ENCODE data around the gene SEL1L3.
"Not testable (repeated sequence)": the region's sequence is repeated elsewhere in the genome, so short reads cannot be mapped to it uniquely, and the experiment has no call there.

Gene SEL1L3

DNA sequence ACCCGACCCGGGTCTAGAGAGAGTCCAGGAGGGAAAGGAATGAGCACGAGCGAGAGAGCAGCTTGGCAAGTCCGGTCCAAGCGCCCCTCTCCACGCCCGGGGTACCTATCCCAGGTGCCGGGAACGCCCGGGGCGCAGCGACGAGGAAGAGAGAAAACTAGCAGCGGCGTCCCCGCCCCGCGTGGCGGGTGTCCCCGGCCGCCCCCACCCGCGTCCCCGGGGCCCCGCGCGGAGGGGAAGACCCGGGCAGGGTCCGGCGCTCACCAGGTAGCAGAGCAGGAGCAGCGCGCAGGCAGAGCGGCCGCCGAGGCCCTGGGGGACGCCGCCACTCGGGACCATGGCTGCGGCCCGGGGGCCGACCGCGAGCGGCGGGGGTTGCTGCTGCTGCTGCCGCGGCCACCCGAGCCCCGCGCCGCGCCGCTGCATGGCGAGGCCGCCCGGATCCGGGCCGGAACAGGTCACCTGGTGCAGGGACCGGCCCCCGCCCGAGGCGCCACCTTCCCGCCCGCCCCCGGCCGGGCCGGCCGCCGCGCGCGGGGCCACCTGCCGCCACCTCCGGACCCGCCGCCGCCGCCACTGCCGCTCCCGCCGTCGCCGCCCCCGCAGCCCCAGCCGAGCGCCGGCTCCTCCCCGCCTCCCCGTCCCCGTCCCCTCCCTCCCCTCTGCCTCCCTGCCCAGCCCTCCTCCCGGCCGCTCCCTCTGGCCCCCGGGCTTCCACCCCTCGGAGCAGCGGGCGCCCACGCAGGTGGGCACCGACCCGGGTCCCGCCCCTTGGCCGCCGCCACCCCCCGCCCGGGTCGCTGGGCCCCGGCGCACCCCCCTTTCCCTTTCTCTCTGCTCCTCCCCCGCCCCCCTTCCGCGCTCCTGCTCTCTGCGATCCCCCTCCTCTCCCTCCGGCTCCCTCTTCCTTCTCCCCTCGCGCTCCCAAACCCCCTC, at the start of gene SEL1L3:
Gene SEL1L3, minus strand, starts transcription at position 578 of the 936 bp plus-strand sequence. Its CDS starts 152 bp downstream, at position 426.
- DNase-seq (ENCODE audit: low read depth in 2 of 2) = peak in 1 of 2 experiments; percentile 50

DNA sequence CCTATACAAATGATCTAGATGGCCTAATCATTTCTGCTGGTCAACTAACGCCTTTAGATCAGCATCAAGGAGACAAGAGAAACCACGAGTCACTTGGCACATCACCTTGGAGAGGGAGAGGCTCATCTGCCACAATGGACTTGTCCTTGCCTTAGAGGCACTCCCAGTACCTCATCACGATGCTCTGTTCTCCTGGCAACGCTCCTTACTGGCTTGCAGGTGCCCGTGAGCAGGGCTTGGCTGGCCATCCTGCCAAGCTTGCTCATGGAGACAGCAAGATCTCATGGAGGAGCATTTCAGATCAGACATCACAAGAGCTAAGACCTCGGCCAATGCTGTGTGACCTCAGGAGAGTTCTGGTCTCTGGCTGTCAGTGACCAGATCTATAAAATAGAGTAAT, 48.6 kb upstream of the SEL1L3 start:
- no peak for DNase-seq (ENCODE audit: low read depth in 2 of 2)

DNA sequence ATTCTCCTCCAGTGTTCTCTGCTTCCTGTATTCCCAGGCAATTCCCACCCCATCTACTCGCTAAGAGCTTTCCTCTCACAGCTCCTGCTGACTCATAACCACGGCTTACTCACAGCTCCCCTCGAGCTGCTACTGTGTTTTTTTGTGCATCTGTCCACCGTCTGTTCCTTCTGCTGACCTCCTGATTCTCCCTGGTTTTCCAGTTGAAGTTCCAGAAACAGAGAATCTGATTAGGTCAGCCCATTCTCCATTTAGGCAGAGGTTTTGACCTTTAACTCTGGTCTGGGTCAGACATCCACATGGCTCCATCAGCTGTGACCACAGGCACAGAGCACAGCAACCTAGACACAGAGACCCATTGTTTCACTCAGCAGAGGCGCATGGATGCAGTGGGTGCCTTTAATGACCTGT, 45.7 kb upstream of the SEL1L3 start:
- DNase-seq (ENCODE audit: low read depth in 2 of 2) = no peak

DNA sequence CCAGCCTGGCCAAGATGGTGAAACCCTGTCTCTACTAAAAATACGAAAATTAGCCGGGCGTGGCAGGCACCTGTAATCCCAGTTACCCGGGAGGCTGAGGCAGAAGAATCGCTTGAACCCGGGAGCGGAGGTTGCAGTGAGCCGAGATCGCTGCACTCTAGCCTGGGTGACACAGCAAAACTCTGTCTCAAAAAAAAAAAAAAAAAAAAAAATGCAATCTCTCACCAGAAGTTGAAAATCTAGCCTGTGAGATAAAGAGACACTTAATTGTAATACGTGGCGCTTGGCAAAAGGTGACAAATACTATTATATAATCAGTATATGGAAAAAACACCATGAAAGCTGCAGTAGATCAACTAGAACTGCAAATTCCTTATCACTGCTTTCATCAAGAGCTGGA, 43.3 kb upstream of the SEL1L3 start:
- not testable (repeated sequence) for DNase-seq (ENCODE audit: low read depth in 2 of 2)

- DNase-seq (ENCODE audit: low read depth in 2 of 2) = no peak
These were observed 42.6 kb upstream of the SEL1L3 start for GRCh38 chr4:25905371-25905770.

- no peak for DNase-seq (ENCODE audit: low read depth in 2 of 2)
These were observed 41.9 kb upstream of the SEL1L3 start for GRCh38 chr4:25904748-25905082.

- no peak for DNase-seq (ENCODE audit: low read depth in 2 of 2)
These were observed 41.3 kb upstream of the SEL1L3 start for GRCh38 chr4:25903900-25904747.

DNA sequence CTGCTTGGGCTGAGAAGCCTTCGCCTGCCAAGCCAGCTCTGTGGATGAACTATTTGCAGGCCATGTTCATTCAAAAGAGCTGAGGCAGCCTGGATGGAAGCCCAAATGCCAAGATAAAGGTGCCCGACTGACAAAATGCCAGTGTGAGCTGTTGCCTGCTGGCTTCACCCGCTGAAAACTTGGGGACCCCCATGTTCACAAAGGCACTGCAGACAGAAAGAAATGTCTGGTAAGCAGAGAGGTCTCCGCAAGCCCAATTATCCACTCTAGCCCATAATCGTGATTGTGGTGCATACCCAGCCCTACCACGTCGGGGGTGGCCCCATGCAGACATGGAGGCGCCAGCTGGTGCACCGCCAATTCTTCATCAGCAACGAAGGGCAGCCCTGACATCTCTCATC, 38.2 kb upstream of the SEL1L3 start:
- no peak for DNase-seq (ENCODE audit: low read depth in 2 of 2)

DNA sequence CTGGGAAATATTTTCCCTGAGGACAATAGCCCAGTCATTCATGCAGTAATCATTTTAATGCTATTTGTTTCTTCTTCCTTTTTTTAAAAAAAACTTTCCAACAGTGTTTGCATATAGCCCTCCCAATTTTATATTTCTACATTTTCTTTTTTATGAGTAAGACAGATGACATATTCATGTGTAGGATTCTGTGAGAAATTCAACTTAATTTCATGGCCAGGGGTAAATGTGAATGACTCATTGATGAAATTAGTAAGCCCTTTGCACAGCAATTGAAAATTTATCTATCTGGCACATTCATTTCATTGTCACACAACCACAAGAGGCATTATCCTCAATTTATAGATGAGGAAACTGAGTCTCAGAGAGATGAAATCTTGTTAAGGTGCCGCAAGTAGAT, 37.5 kb upstream of the SEL1L3 start:
- no peak for DNase-seq (ENCODE audit: low read depth in 2 of 2)

DNA sequence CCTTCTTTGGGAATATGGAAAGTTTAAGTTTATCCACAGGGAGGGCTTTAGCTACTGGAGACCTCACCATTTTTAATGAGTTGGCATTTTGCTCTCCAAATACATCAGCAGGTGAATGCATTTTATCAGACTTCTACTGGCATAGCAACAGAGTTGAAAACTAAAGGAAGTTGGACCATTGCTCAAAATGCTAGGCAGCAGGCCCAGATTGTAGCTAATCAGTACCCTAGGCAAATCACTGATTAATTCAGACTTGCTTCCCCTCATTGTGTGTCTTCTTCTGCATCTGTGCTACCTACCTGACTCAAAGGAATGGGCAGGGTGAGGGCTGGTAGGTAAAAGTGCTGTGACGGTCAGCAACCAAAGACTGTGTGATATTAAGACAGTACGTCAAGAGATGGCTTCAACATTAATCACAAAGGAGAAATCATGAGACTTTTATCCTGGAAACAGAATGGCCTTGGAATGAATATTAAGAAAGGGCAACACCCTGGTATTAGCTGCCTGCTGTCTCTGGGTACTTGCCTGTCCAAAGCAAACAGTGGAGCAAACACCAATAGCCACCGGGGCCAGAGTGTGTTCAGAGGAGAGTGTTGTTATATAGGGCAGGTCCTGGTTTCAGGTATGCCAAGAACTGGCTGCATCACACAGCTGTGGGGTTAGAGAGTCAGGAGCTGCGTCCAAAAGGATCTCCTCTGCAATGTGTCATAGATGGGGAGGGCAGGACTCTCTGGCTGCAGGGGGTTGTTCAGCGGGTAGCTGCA, 34.2 kb upstream of the SEL1L3 start:
- no peak for DNase-seq (ENCODE audit: low read depth in 2 of 2)

DNA sequence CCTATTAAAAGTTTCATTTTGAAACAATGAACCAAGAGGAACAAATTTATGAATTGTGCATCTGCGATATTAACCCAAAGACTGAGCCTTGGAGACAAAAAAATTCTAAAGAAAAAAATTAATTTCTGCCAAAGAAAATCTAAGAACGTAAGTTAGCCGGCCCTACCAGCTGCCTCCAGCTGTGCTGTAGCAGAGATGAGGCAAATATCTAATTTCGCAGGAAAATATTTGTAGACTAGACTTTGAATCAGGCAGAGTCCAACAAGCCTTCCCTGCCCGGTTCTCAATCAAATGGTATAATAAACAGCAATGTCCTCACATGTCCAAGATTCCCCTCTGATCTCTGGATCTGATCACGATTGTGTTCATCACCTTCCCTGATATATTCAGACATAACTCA, 30.0 kb upstream of the SEL1L3 start:
- no peak for DNase-seq (ENCODE audit: low read depth in 2 of 2)

DNA sequence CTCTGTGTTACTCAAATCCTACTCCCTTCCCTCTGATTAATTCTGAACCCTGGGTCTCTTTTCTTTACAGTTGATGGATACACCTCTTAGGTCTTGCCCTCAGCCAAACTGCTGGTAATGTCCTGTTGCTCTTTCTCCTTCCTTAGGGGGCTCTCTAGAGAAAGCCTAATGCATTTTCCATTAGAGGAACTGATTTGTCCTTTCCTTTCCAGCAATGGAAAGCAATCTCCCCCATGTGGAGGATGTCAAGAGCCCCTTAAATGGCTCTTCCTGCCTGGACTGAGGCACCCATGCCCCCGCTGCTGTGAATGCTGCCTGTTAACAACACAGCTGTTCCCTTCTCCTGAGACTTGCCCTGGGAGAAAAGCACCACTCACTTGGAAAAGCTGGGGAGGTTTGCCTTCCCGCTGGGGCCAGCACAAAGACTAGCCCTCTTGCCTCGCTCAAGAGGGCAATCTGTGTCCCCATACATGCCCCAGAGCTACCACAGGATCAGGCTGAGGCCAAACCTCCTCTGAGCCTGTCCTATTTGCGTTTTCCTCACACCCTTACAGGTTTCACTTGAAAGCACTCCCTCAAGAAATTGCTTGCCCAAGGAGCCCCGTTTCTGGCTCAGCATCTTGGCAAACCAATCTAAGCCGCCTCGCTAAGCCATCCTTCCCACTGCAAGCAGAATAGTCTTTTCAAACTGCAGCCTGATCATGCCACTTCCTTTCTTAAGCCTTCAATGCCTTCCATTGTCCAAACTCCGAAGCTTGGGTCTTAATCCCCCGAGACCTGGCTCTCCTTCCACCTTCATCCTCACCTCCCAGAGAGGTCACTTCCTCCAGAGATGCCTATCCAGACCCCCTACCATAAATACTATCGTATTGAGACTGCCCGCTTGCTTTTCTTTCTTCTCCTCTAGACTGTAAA, 28.0 kb upstream of the SEL1L3 start:
- no peak for DNase-seq (ENCODE audit: low read depth in 2 of 2)

- DNase-seq (ENCODE audit: low read depth in 2 of 2) = no peak
These were observed 27.1 kb upstream of the SEL1L3 start for GRCh38 chr4:25889589-25890503.

- DNase-seq (ENCODE audit: low read depth in 2 of 2) = no peak
These were observed 26.0 kb upstream of the SEL1L3 start for GRCh38 chr4:25888781-25889180.

DNA sequence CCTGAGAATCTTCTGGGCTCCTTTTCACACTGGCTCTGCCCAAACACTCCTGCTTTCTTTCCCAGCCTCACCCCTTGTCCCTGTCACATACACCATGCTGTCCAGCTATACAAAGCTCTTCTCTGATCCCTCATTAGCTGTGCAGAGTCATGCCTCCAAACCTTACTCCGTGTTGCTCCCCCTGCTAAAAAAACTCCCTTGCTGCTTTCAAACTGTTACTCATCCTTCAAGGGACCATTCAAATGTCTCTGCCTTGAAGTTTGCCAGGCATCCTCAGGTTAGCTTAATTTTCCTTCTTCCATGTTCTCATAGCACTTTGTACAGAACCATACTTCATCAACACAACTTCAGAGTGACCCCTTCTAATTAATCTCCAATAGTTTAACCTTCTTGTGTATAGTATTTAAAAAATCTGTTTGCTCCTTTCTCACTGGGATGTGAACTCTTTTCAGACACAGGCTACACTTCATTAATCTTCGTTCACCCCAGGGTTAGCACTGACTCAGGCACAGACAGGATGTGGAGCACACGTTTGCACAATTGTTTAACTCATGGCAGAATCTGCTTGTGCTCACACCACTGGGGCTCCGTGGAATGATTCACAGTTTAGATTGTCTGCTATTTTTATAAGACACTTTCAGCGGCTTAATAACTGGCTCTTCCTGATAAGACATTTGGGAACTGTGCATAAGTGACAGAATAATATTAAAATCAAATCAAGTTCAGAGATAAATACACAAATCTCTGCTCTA, 21.4 kb upstream of the SEL1L3 start:
- DNase-seq (ENCODE audit: low read depth in 2 of 2) = no peak

- no peak for DNase-seq (ENCODE audit: low read depth in 2 of 2)
These were observed 20.8 kb upstream of the SEL1L3 start for GRCh38 chr4:25883565-25883964.

- DNase-seq (ENCODE audit: low read depth in 2 of 2) = no peak
These were observed 19.4 kb upstream of the SEL1L3 start for GRCh38 chr4:25882226-25882625.

DNA sequence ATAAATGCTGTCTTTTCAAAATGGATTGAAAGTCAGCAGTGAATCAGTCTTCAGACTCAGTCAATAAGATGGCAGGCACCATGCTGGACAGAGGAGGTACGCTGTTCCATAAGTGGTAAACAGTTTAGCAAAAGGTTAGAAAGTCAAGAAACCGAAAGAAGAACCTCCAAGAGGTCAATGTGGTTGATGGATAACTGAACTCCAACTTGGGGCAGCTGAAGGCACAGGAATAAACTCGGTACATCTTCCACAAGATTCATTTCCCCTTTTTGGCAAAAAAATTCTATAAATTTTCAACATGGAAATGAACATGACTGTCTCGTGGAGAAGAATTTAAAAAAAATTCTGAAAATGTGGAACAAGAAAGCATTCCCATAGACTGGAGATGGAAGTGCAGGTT, 18.4 kb upstream of the SEL1L3 start:
- no peak for DNase-seq (ENCODE audit: low read depth in 2 of 2)

DNA sequence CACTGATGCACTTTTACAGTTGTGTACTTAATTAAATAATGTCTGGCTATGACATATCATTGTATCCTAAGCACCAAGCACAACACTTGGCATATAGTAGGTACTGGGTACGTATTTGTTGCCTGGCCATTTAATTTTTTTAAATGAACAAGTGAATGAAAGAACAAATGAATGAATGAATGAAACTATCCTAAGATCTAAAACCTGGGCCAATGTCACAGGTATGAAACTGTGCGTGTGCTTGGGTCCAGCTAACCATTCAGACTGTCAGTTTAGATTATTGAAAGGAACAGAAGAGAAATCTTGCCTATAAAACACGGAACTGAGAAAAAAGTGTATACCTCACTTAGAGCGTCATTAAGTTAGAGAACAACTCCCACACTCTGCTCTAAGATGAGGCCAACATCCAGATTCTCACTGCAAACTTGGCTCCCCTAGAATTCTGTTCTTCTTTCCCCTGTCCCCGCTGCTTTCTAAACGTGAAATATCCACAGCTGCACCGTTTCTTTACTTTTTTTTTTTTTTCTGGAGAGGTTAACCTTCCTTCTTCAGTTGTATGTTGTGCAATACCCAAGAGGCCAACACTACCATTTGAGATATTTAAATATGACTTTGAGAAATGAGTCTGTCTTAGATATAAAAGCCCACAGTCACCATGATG, 17.3 kb upstream of the SEL1L3 start:
- no peak for DNase-seq (ENCODE audit: low read depth in 2 of 2)

All from stimulated activated CD4-positive, alpha-beta T cell treated with anti-CD3 and anti-CD28 coated beads, Interleukin-12 subunit alpha, Interleukin-12 subunit beta, amount 100 ng/mL, for 24 hours (primary cell).